ENCODE measurements around the gene ULK4.
"Not testable (repeated sequence)": the region's sequence is repeated elsewhere in the genome, so short reads cannot be mapped to it uniquely, and the experiment has no call there.

The ULK4 gene

DNA sequence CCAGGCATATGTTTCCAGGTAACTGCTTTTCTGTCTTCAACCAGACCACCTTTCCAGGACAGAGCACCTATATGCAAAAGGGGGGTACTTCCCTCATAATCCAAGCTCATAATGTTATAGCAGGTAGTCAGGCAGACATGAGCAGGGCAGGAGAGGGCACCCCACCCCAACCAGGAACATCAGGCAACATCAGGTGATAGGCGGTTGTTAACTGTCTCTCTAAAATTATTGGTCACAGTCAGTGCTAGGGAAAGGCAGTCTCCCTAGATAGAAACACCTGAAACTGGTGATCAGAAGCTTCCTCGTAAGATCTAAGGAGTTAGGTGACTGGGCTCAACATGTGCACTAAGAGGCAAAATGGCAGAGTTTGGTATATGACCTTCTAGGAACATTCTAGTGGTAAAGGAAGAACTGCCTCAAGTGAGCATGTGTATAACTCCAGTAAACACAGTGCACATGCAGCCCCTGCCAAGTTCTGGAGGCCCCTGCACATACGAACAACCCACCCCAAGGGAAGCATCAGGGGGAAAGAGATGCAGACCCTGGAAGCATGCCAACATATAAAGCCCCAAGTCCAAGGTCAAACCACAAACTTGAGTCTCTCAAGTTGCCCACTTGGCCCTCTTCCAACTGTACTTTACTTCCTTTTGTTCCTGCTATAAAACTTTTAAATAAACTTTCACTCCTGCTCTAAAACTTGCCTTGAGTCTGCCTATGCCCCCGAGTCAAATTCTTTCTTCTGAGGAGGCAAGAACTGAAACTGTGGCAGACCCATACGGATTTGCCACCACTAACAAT, 270.9 kb downstream of the ULK4 start:
- no peak for DNase-seq (ENCODE audit: low read depth, low spot score)

DNA sequence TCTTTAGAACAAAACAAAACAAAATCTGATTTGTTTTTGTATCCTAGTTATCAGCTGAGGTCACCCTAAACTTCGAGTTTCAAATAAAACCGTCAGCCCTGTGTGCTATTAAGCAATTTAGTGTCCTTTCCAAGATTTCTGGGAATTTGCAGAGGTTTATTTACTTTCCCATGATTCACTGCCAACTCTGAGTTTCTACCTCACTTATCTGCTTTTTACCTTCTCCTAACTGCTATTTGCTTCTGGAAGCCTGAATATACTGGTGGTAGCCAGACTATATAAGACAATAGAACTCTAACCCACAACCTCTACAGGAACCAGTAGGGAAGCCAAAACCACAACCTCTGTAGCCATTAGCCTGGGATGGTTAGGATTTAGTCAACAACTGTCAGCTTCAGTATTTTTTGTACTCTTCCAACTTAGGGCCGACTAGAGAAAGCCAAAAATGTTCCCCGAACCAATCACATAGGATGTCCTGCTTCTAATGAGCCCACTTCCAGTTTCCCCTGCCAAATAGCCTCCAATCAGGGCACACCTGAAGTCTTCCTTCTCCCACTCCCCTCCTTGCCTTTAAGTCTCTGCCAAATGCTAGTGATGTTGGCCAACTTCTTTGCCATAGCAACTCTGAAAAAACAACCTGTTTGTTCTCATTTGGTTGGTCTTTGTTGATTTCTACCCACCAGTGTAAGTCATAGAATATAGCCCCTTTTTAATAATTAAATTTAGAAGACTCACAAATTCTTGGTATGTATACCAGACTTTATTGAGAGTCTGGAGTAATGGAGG, 273.1 kb downstream of the ULK4 start:
- DNase-seq (ENCODE audit: low read depth, low spot score) = no peak

DNA sequence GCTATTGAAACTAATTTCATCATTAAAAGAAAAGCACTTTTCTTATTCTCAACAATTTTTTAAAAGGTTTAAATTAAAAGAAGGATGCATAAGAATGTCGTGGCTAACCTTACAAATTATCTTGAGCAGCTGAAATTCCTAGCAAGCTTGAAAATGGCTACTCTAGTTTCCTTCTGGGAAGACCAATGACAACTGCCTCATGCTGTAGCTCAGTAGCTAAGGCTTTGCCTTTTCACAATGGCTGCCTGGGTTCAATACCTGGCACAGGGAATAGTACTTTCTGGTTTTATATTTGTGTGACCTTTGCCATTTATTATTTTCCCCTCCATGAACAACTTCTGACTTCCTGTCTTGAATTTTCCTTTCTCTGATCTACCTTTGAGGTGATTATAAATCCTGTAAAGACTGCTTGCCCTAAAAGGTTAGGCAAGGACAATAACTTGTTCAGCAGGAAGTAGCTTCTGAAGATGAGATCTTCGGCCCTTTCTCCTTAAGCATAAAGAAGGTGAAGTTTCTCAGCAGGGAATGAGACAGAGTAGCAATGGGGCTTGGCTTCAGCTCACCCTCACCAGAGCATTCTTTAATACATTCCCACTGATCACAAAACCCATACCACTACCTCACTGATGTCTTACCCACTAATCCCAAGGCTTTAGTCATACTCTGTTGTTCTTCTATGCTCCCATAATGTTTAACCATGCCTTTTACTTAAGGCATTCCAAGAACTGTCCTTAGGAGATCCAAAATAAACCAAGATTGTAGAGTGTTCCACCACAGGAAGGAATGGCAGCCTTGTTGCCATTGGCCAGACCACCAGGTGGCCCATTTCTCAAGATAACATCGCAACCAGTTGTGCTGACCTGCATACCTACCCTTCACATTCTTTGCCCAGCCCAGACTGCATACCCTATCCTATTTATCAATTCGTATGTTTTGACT, 276.8 kb downstream of the ULK4 start:
- no peak for DNase-seq (ENCODE audit: low read depth, low spot score)

DNA sequence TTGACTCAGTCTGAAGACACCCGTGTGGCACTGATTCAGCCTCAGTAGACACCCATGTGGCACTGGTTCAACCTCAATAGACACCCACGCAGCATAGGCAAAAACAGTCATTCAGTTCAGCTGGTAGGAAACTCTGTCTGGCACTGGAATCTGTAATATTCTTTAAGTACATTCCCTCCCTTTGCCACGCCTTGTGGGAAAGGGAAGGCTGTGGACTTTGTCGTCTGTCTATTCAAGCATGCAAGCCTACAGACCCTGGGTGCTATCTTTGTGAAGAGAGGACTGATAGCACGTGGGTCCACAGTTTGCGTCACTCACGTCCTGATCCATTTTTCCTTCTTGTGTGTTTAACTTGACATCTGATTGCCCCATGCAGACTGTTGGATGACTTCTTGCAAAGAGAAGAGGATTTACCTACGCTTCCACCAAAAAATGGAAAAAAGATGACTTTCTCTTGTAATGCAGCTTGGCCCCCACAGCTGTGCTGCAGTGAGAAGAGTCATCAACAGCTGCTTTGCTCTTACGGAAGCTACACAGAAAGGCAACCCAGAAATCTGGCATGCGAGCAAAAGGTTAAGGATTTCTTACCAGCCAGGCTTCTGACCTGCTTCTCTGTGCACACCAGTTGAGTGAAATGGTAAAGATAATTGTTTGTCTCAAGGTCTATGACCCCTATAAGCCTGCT, 278.1 kb downstream of the ULK4 start:
- no peak for DNase-seq (ENCODE audit: low read depth, low spot score)

DNA sequence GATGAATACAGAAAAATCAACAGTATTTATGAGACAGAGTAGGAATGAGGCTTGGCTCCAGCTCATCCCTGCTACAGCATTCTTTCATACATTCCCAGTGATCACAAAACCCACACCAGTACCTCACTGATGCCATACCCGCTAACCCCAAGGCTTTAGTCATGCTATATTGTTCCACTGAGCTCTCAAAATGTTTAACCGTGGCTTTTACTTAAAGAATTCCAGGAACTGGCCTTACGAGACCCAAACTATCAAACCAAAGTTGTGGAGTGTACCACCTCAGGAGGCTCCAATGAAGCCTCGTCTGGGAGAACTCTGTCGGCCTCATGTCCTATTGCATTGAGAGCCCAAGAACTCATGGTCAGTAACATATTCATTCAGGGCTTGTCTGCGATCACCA, 278.9 kb downstream of the ULK4 start:
- no peak for DNase-seq (ENCODE audit: low read depth, low spot score)

DNA sequence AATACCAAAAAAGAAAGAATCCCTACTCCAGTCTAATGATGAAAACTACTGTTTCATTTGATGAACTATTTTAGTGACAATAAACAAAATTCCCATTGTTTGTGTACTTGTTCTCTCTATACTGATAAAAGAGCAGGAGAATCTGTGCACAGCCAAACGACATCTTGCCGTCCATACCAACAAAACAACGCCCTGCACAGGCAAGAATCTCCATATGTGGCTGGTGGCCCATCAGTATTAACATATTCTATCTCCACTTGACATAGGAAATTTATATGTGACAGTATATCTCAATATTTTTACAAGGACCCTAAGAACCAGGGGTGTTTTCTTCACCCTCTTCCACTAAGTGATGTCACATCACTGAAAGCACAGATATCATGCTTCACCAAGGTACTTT, 279.5 kb downstream of the ULK4 start:
- no peak for DNase-seq (ENCODE audit: low read depth, low spot score)

DNA sequence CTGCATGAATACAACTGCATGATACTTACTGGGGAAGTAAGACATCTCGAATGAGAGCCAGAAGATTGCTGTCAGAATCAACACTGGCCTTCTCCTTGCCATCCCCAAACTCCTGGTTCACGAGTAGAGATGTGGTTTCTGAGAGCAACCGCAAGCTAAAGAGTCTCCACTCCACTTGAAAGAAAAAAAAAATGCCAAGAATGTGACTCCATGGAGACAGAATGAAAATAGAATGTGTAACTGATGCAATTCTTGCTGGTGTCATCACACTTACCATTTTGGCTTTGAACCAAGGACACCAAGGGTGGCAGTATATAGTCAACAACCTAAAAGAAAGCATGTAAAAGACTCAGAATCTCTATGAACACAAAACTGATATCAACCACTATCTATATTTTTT, 280.4 kb downstream of the ULK4 start:
- DNase-seq (ENCODE audit: low read depth, low spot score) = peak; percentile 12

DNA sequence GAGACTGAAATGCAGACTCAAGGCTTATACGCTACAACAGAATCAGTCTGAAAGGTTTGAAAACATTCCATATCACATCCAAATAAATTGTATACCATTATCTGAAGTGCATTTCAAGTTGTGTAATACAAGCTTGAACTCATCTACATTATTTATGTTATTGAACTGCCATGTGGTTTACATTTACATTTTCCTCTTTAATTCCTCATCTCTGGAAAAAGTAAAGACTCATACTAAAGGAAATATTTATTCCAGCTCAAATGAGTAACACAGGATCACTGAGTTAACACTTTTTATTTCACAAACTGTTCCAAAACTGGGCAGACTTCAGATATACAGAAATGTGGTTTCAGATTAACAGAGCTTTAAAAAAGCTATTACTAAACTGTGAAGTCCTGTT, 282.5 kb downstream of the ULK4 start:
- no peak for DNase-seq (ENCODE audit: low read depth, low spot score)

DNA sequence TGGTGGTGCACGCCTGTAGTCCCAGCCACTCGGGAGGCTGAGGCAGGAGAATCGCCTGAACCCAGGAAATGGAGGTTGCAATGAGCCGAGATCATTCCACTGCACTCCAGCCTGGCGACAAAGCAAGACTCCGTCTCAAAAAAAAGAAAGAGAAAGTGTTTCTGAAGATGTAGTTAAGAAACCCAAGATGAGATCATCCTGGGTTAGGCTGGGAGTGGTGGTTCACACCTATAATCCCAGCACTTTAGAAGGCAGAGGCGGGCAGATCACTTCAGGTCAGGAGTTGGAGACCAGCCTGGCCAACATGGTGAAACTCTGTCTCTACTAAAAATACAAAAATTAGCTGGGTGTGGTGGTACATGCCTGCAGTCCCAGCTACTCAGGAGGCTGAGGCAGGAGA, 286.8 kb downstream of the ULK4 start:
- not testable (repeated sequence) for DNase-seq (ENCODE audit: low read depth, low spot score)

DNA sequence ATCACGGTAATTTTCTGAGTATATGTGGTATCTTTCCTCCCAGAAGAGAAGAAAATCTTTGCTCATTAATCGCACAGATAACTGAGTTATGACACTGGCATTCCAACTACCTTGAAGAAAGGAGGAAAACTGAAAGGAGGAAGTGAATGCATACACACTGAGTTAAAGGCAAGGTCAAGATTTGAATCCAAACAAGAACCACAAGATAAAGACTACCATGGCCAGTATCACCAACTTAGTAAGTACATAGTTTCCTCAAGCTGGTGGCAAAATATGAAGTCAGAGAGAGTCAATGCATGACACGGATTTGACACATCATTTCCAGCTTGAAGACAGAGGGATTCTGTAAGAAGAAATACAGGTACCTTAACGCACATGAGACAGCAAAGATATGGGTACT, 287.5 kb downstream of the ULK4 start:
- no peak for DNase-seq (ENCODE audit: low read depth, low spot score)

DNA sequence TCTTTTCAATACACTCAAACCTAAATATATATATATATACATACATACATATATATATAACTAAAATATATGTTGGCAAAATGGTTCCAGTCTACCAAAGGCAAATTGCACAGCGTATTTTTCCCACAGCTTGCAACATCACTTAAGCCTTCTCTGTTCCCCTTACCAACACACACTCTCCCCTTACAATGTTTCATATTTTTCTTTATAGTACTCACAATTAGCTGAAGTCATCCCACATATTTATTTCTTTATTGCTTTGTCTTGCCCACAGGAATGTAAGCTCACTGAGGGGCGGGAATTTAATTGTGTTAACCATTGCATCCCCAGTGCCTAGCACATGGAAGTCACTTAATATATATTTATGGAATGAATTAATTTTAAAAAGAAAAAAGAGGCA, 288.3 kb downstream of the ULK4 start:
- DNase-seq (ENCODE audit: low read depth, low spot score) = no peak

DNA sequence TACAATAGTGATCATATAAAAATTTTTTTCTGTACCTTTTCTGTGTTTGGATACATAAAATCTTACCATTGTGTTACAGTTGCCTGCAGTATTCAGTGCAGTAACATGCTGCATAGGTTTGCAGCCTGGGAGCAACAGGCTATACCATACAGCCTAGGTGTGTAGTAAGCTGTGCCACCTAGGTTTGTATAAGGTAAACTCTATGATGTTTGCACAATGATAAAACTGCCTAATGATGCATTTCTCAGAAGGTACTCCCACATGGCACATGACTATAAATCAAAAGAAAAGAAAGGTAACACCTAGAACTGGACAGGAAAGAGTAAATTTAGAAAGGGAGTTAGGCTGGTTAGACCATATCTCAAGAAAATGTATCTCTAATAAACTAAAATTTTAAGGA, 293.5 kb downstream of the ULK4 start:
- no peak for DNase-seq (ENCODE audit: low read depth, low spot score)

DNA sequence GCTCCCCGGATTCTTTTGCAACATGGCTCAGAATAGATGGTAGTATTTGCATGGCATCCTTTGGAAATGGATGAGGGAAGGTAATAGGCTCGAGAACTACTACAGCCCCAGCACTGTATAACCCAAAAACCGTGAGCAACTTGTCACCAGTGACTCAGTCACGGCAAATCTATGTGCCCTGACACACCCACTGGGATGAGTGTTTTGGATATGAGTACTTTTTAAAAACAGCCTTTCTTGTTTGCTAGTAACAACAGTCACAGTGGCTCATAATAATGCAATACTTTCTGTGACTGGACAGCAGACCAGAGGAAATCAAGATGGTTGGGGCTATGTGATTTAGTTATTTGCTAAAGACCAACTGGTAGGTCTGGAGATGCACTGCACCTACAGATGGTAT, 299.6 kb downstream of the ULK4 start:
- no peak for DNase-seq (ENCODE audit: low read depth, low spot score)

DNA sequence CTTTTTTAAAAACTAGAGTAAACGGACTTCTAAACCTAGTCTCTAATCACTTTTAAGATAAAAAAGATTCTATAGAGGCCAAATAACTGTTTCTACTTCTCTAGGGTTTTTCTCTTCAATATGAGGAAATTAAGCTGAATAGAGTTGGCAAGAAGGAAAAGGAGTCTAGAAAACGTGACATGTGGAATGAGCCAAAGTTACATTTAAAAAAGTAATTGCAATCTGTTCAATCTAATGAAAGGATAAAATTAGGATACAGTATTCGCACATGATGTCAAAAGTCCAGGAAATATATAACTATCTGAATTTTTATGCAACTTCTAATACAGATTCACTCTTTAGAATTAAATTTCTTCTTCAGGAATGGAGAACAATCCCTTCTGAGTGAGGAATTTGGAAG, 300.1 kb downstream of the ULK4 start:
- no peak for DNase-seq (ENCODE audit: low read depth, low spot score)

DNA sequence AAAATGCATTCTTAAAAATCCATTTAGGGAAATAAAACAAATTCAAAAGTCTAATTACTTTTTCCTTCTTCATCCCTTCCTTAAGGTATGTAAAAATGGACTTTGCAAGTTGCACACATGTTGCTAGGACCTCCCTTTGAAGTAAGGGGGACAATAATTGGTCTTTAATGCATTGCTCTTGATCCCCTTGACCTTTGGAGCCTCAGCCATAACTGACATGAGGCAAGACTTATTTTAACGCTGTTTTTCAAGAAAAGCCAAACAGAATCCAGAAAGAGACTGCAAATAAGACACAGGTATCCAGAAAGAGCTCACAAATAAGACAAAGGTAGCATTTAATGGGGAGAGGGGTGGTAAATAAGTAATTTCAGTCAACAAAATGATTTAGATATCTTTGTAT, 301.4 kb downstream of the ULK4 start:
- DNase-seq (ENCODE audit: low read depth, low spot score) = no peak

DNA sequence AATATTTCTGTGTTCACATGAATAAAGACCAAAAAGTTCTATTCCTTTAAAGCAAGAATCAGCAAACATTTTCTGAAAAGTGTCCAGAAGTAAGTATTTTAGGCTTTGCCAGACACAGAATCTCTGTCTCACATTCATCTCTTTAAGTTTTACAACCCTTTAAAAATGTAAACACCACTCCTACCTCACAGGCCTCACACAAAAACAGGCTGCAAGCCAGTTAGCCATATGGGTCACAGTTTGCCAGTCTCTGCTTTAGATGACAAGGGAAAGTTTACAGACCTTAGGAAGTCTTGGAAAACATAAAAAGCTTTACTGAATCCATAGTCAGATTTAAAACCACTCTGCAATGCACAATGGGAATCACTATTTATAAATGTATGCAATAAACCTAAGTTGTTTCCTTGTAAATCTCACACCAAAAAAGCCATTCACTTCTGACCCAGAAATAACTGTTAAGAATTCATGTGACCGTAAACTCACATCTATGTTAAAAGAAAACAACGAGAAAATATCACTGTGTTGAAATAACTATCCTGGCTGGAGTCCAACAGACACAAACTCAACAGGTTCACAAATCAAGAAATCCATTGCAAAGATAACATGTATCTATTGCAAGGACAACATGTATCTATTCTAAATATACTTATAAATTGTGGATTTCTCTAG, 308.2 kb downstream of the ULK4 start:
- no peak for DNase-seq (ENCODE audit: low read depth, low spot score)

DNA sequence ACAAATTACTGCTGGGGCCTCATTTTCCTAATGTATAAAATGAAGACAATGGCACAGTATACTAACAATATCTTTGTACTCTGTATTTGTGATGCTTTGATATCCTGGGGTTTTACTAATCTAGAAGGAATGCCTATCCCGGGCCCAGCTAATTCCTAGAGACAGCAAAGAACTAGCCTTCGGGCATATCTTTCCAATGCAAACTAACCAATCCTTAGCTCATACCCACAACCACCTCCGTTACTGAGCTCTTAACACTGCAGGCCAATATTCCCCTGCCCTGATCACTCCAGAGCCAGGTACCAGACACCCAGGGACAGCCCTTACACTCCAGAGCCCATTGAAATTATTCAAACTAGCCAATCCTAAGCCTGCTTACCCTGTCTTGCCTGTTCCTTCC, 309.0 kb downstream of the ULK4 start:
- DNase-seq (ENCODE audit: low read depth, low spot score) = peak; percentile 80

DNA sequence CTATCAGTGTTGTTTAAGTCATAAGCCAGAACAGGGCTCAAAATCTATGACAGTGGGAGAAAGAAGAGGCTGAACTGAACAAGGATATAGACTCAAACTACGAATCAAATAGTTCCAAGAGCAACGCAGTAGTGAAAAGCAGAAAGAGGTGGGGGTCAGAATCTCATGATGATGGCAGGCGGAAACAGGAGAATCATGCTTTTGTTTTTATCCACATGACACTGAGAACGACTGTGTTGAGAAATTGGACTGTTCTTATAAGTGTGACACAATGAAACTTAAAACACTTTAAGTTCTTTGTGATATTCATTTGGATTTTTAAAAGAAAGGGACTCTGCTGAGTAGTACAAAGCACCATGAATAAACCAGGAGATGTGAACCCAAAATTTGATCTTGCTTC, 309.4 kb downstream of the ULK4 start:
- DNase-seq (ENCODE audit: low read depth, low spot score) = no peak

DNA sequence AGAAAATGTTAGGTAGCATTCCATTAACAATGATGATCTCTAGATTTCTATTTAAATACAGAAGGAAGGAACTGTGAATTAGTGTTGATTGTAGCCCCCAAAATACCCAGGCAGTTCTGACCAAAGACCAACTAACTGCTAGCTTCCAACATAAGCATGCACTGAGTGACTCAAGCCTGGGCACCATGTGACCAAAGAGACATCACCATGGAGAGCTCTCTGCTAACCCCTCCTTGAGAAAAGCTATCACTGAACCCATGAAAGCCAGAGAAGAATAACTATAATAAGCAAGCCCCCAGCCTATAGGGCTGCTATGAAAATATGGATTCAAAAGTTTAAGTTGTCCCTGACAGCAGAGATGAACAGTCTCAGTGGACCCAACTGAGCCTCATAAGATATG, 310.2 kb downstream of the ULK4 start:
- DNase-seq (ENCODE audit: low read depth, low spot score) = no peak

DNA sequence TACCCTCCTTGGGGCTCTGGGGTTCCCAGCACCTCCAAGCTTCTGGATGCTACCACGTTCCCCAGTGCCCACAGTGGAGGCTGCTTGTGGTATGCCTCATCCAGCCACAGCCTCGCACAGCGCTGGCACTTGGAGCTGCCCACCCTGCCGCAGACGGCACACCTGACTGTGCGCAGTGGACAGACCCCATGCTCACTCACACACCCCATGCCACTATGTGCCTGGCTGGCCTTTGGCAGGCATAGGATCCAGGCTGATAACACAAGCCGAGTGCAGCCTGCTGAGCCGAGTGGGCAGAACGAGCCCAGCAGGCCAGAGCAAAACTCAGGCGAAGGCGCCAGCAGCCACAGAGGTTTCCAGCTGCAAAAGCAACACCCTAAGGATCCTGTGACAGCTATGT, 311.5 kb downstream of the ULK4 start:
- DNase-seq (ENCODE audit: low read depth, low spot score) = no peak

DNA sequence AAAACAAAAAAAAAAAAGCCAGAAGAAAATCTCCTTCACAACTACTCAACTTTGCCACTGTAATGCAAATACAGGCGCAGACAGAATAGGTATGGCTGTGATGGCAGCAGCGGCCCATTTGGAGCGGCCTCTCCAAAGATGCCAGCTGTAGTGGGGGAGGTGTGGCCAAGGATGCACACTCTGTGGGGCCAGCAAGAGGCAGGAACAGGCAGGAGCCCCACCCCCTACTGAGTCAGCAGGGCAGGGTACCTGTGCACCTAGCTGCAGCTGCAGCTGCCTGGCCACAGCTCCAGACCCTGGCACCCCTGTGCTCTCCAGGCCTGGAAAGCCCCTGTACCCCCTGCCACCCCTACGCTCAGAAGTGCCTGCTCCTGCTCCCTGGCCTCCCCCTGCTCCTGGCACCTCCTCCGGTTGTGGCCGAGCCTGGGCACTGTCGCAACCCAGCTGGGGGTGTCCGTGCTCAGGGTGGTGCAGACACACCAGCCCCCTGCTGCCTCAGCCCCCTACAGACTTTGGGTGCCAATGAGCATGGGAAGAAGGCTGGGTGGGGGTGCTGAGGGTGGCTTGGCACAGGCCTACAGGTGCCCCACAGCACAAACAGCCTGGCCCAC, 312.7 kb downstream of the ULK4 start:
- DNase-seq (ENCODE audit: low read depth, low spot score) = no peak
